T-helper 9 cell (primary cell): Measurements from ENCODE around the gene ITGA11.

Source experiments
- DNase-seq: peaks from one replicate; pipeline ENCODE4 v3.0.0-alpha.2; 2020

Gene ITGA11

GRCh38 chr15:68285259-68285980, 146.5 kb downstream of the ITGA11 start:
- no peak for DNase-seq

GRCh38 chr15:68284616-68285258, 147.2 kb downstream of the ITGA11 start:
- no peak for DNase-seq

GRCh38 chr15:68283401-68283800, 148.6 kb downstream of the ITGA11 start:
- DNase-seq: no peak

GRCh38 chr15:68281008-68281407, 151.0 kb downstream of the ITGA11 start:
- no peak for DNase-seq

GRCh38 chr15:68279779-68280753, 151.9 kb downstream of the ITGA11 start:
- no peak for DNase-seq

- no peak for DNase-seq
Observed at GRCh38 chr15:68278595-68279405, 153.2 kb downstream of the ITGA11 start.

GRCh38 chr15:68278345-68278594, 153.7 kb downstream of the ITGA11 start:
- no peak for DNase-seq

GRCh38 chr15:68277603-68278344, 154.2 kb downstream of the ITGA11 start, which contains the start of gene FEM1B:
Gene FEM1B (plus strand): TSS chr15:68277745. CDS start chr15:68278418, 673 bp downstream.
- peak; percentile 76 for DNase-seq

GRCh38 chr15:68277131-68277602, 154.8 kb downstream of the ITGA11 start:
- no peak for DNase-seq

- no peak for DNase-seq
Observed at GRCh38 chr15:68276668-68277067, 155.3 kb downstream of the ITGA11 start.

- DNase-seq: no peak
Observed at GRCh38 chr15:68275165-68275746, 156.7 kb downstream of the ITGA11 start.

- DNase-seq: no peak
Observed at GRCh38 chr15:68274201-68274848, 157.6 kb downstream of the ITGA11 start.

GRCh38 chr15:68272721-68273271, 159.2 kb downstream of the ITGA11 start:
- DNase-seq: no peak

- no peak for DNase-seq
Observed at GRCh38 chr15:68271854-68272471, 160.0 kb downstream of the ITGA11 start.

- no peak for DNase-seq
Observed at GRCh38 chr15:68268405-68268804, 163.6 kb downstream of the ITGA11 start.

GRCh38 chr15:68265674-68266073, 166.3 kb downstream of the ITGA11 start:
- no peak for DNase-seq

GRCh38 chr15:68265081-68265480, 166.9 kb downstream of the ITGA11 start:
- DNase-seq: no peak

- DNase-seq: no peak
Observed at GRCh38 chr15:68264282-68264681, 167.7 kb downstream of the ITGA11 start.

- no peak for DNase-seq
Observed at GRCh38 chr15:68262514-68263356, 169.2 kb downstream of the ITGA11 start.
